Suppressor macrophage (primary cell): Measurements from ENCODE around the gene FHOD3.

ENCODE experiments used
- DNase-seq, 4 experiments: peaks; one replicate each; pipeline ENCODE4 v3.0.0-alpha.2; 2020 to 2022

FHOD3 gene

DNA sequence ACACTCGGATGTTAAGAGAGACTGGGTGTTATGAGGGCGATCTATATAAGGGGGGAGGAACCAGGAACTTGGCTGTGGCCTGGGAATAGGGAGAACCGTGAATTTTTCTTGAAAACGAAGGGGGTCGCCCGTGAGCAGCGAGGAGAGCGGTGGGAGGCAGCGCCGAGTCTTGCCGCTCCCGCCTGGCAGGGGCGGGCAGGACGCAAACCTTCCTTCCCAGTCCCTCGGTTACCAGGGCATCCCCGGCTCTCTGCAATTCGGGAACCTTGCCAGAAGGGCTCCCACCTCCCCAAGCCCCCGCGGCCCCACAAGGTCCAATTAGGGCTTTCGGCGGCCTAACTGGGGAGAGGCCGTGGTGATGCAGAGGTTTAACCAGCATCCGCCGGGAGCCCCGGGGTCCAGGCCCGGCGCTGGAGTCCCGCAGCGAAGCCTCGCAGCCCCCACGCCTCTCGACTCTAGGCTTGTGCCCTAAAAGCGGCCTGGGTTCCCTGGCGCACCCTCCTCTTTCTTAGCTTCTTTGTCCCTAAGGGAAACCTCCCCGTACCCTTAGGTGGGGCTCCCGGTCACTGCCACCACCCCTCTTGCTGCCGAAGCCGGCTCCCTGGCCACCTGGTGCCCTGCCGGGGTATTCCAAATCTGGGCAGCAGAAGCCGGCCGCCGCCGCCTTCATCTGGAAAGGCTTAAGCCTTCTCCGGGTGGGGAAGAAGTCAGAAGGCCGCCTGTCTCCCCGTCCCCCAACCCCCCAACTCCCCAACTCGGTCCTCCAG lies 680 bp upstream of the FHOD3 start:
- peak in 2 of 4 experiments; percentile 9 to 12 for DNase-seq

DNA sequence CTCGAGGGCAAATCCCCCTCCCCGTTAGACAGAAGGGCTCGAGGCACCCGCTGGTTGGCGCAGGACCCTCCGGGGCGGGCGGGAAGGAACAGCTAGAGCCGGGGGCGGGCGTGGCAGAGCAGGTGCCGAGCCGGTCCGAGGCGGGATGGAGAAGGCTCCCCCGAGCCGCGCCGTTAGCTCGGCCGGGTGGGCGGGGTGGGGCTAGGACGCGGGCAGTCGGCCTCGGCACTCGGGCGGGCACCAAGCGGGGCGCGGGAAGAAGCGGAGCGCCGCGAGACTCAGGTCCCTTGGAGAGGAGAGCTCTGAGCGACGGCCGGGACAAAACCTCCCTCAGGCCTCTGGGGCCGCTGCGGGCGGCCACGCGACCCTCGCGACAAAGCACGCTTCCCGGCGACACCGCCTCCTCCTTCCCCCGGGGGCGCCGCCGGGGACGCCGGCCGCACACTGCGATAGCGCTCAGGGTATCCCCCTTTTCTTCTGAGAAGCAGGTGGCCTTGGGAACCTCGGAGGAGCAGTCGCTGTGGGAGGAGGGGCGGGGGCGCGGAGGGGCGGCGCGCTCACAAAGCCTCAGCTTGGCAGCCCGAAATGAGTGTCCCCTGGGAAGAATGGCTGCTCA lies 721 bp downstream of the FHOD3 start:
- DNase-seq = peak in 1 of 4 experiments; percentile 6

DNA sequence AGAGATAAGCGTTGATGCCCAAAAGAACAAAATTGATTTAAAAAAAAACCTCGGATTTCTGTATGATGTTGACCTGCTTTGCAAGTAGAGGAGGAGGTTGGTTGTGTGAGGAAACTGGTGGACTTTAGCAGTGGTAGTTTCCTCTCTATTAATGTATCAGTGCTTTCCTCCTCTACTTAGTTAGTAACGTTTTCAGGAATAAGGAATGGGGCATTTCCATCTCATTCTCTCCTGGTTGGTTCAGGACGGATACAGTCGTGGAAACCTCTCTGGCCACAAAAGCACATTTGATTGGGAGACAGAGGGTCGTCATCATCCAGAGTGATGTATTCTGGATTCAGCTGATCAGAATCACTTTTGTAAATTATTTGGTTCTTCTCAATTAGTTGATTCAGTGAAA lies 1.5 kb downstream of the FHOD3 start:
- no peak for DNase-seq

DNA sequence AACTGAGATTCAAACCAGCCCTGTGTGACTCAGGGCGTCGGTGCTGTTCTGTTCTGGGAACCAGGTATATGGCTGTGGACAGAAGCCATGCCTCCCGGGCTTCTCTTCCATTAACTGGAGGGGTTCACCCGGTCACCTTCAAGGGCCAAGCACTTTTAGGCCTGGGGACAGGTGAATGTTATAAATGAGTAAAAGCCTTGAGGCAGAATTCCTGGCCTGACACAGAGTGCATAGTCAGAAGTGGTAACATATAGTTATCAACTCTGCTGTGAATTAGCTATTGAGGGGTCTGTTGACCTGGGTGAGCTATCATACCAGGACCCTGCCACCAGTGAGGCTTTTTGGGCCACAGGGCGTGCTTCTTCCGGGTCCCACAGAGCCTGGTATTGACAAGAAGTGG lies 2.7 kb downstream of the FHOD3 start:
- DNase-seq = no peak

DNA sequence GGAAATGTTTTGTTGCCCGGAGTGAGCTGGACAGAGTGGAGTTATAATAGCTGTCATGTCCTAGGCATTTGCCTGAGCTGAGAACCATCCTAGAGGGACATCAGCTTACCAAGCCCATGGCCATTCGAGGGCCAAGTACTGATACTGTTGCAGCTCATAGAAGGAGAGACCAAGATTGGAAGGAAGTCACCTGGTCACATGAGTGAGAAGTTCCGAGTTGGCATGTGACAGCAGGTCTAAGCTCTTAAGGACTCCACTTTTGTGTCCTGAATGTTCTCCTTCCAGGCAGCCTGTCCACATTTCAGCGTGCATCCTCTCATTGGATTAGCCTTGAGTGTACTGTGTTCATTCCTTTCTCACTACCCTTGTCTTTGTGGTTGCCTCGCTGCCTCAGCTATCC lies 4.4 kb downstream of the FHOD3 start:
- no peak for DNase-seq

DNA sequence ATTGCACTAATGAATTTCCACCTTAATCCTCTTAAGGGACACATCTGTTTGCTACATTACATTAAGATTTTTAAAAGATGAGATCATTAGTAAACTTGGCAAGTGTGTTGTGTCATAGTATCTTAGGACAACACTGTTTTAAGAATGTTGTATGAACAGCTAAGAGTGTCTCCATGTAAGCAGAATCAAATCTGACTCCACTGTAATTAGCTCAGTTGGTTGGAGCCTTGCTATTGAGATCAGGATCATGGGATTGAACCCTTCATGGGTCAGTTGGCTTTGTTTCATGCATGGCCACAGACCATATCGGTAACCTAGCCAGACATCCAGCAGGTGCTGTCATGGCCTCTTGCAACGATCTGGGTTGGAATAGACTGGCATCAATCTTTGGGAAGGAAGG lies 5.2 kb downstream of the FHOD3 start:
- DNase-seq = no peak

DNA sequence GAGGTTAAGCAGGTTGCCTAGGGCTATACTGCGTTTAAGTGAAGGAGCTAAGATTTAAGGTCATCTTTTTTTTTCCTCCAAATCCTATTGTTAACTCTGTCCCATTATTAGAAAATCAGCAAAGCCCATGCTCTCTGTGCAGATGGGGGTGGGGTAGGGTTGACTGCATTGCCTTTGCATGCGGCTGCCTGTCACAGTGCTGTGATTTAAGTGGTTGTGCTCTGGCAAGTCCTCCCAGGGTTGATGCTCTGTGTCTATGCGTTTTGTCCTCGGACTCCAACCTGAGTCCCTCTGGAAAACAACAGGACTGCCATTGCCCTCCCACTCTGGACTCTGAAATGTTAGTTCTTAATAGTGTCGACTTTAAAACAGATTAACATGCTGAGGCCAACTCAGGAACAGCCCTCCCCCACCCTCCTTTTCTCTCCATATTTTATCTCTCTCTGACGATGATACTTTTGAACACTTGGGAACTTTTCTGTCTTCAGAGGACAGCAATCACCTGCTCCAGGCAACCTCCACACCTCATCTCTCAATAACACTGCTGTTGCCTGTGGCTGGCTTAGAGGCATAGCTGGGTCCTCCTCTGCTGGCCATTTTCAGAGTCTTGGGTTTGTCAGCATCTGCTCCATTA lies 5.8 kb downstream of the FHOD3 start:
- no peak for DNase-seq

- no peak for DNase-seq
These were observed 7.2 kb downstream of the FHOD3 start for GRCh38 chr18:36304723-36305122.

DNA sequence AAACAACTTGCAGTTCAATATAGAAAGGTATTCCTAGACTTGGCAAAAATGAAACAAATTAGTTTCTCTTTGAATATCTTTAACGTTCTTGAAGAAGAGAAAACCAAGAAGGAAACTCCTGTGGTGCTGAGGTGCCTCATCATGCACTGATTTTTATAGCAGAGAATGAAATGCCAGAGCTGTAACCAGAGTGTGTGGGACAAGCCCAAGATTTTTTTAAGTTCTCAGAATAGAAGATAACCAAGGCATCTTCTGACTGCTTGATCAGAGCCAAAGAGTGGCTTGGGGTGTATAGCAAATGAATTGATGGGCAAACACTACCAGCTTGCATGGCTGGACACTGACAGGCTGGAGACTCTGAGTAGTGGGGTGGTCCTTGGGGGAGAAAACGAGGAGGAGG lies 7.9 kb downstream of the FHOD3 start:
- no peak for DNase-seq

DNA sequence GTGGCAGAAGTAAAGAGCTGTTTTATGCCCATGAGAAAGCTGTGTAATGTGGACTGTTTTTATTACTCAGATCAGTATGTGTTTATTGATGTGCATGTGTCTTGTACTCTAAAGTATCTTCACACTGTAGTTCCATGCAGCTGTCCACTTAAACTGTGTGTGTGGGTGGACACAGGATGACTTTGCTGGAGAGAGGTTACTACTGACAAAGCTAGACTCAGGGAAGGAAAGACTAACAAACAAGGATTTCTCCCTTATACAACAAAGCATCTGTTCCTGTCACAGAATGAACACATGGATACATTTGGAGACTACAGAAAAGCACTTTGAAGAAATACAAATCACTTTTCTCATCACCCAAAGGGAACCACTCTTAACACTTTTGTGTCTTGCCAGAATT lies 10.0 kb downstream of the FHOD3 start:
- DNase-seq = no peak

DNA sequence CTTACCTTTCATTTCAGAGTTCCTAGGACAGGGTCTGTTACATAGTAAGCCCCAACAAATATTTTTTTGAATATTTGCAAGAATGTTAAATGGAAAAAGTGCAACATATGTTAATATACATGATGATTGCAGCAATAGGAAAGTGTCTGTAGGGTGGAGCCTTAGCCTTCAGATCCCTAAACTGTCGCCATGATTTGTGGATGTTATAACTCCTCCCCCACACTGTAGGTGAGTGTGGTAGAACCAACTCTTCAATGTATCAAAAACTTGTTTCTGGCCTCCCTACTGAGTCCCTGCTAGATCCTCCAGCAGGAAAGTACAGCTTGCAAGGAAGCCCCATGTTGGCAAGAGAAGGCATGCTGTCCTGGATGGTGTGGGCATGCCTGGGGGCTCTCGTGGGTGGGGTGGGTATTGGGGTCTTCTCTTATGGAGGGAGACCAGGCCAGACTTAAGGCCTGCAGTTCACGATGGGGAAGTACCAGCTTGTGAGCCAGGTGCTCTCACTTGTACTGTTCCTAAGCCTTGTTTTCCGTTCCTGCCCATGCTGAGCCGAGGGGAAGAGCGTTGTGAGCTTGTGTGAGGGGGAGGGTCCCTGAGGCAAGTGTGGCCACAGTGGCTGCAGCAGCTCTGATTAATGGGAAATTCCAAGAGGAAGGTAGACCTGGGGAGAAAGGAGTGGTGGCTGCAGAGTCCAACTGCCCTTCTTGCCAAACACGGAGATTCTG lies 11.4 kb downstream of the FHOD3 start:
- DNase-seq = no peak

DNA sequence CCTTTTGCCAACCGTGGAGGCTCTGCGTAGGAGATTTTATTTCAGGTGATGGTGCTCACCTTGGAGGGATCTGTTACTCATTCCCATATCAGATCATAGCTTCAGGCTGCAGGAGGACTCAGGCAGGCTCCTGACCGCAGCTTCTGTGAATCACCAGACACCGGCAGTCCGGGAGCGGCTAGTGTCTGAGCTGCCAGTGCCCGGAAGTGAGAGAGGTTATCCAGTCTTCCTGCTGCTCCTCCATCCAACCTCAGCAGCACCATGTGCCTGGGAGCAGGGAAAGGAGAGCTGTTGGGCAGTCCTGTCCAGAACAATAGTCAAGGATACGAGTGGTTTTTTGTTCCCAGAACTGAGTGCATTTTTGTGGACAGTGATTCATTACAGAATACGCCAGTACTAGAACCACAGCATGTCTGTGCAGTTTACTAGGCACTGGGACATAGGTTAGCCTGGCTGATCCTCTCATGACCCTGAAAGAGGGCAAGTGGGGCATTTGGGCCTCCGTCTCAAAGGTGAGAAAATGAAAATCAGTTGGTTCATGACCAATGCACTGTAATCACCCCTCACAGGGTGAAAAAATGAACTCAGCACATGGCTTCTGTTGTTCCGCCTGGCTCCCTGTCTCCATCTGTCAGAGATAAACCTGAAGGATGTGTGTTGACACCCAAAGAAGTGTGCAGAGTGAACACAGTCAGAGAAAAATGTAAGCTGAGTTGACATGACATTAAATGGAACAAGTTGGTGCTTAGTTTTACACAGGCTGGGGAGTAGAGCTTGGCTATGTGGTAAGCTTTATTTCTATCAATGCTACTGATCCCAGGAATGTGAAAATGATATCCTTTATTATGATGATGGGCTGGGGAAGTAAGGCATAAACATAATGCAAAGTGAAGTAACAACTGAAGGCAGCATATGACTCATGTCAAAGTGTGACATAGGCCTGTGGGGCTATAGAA lies 12.2 kb downstream of the FHOD3 start:
- no peak for DNase-seq

DNA sequence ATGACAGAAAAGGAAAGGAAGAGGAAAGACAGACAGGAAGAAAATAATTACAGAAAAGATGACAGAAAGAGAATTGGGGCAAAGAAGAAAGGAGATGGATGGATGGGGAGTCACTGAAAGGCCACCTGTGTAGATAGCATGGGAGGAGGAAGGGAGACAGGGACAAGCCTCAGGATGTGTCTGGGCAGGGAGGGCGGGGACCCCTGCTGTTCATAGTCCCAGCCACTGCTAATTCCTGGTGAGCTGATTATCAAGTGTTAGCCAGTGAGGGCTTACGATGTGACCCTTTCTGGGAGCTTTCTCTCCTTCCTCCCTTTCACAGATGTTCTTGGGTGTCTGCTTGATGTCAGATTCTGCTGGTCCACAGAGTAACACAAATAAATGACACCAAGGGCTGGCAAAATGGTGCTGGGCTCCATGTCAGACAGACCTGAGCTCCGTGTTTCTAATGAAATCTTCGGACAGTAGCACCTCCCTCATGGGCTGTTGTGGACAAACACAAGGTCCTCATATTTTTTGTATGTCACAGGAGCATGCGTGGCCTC lies 13.6 kb downstream of the FHOD3 start:
- DNase-seq = no peak

- no peak for DNase-seq
These were observed 15.4 kb downstream of the FHOD3 start for GRCh38 chr18:36312806-36313395.

GRCh38 chr18:36314098-36314497 lies 16.6 kb downstream of the FHOD3 start:
- no peak for DNase-seq

- DNase-seq = no peak
These were observed 17.2 kb downstream of the FHOD3 start for GRCh38 chr18:36314754-36315153.

- no peak for DNase-seq
These were observed 18.2 kb downstream of the FHOD3 start for GRCh38 chr18:36315736-36316135.

- no peak for DNase-seq
These were observed 18.7 kb downstream of the FHOD3 start for GRCh38 chr18:36316246-36316645.

- no peak for DNase-seq
These were observed 24.3 kb downstream of the FHOD3 start for GRCh38 chr18:36321658-36322407.

DNA sequence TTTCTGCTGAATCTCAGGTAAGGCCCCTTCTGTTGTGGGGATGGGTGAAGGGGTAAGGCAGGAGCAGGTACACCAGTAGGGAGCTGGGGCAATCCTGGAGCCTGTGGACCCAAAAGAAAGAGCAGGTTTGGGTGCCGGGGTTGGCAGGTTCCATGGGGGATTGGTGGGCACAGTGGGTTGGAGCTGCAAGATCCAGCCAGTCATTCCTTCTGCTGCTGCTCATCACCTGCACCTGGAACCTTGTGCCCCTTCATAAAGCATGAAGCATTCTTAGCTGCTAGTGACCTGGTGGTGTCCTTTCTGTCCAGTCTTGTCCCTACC lies 24.9 kb downstream of the FHOD3 start:
- DNase-seq = no peak

GRCh38 chr18:36322734-36323133 lies 25.2 kb downstream of the FHOD3 start:
- no peak for DNase-seq
